GM12878 (cell line): ENCODE data around the gene KCNG1. TPM values are rescaled to one million over a fixed set of nuclear protein-coding genes. Genes with fewer than 3 reads are reported as not detected.

Source experiments
- ATAC-seq: fragments of 200-7000 bp; cut with Tn5 transposase; 3 replicates; pipeline ENCODE4 v1.9.1; 2020; ENCODE audit warnings: mild to moderate bottlenecking, moderate library complexity
- BruUV-seq: library from RNA; stranded (reverse); fragments of 400-500 nt; replicated peaks from 2 replicates; lab custom pipeline; 2021; lab: Mats Ljungman, UMichigan
- CTCF ChIA-PET: fragments of 300-600 bp; sonication (Branson Sonifier 250); formaldehyde crosslinking; extraction: SDS; loops from one replicate; lab custom pipeline; 2021; ENCODE audit warnings: inconsistent platforms; lab: Yijun Ruan, JAX
- POLR2A ChIA-PET: fragments of 350-600 bp; formaldehyde crosslinking; extraction: SDS; loops from one replicate; lab custom pipeline; 2021; ENCODE audit warnings: inconsistent platforms; lab: Charles Lee
- RAD21 ChIA-PET: fragments of 300-600 bp; sonication (Branson Sonifier 250); formaldehyde crosslinking; loops from one replicate; lab custom pipeline; 2023; ENCODE audit warnings: antibody characterized with exemption; ENCODE audit not compliant: unreplicated experiment; lab: Charles Lee
- SMC1A ChIA-PET: fragments of 300-600 bp; sonication (Branson Sonifier 250); formaldehyde crosslinking; loops from one replicate; lab custom pipeline; 2023; ENCODE audit not compliant: unreplicated experiment, uncharacterized antibody; lab: Charles Lee
- DNase-seq: peaks from one replicate; pipeline ENCODE4 v3.0.0-alpha.2; 2011; ENCODE audit warnings: low read depth, low spot score
- FAIRE-seq: peaks from 3 replicates; lab custom pipeline; 2011; peaks lifted over from hg19 to GRCh38; lab: Jason Lieb, UNC
- H2AFZ ChIP-seq: 2 replicates; pipeline ENCODE4 v1.6.0; 2011; ENCODE audit warnings: low read depth, low read length, control low read depth; ENCODE audit not compliant: control insufficient read depth
- H3K27ac ChIP-seq: 2 replicates; pipeline ENCODE4 v1.5.1; 2011; ENCODE audit warnings: control low read depth; ENCODE audit not compliant: control insufficient read depth, insufficient read depth
- H3K27me3 ChIP-seq, 2 experiments: replicated peaks in 1 of 2; 2 replicates each; pipeline versions ENCODE4 v1.6.0 to v1.6.1; 2011; ENCODE audit warnings: low read length in 1 of 2; ENCODE audit not compliant: control insufficient read depth in 2 of 2, insufficient read depth in 2 of 2
- H3K36me3 ChIP-seq, 2 experiments: 2 replicates each; pipeline ENCODE4 v1.5.1; 2011; ENCODE audit warnings: low read length in 1 of 2; ENCODE audit not compliant: control insufficient read depth in 2 of 2, insufficient read depth in 2 of 2
- H3K4me1 ChIP-seq: 2 replicates; pipeline ENCODE4 v1.6.1; 2011; ENCODE audit warnings: mild to moderate bottlenecking, low read length, moderate library complexity, mixed read lengths; ENCODE audit not compliant: control insufficient read depth, insufficient read depth
- H3K4me2 ChIP-seq: 2 replicates; pipeline ENCODE4 v1.6.0; 2011; ENCODE audit warnings: control low read depth; ENCODE audit not compliant: control insufficient read depth, insufficient read depth
- H3K4me3 ChIP-seq: fragments of 200-600 bp; sonication (generic); 2 replicates; pipeline ENCODE4 v1.5.1; 2016
- H3K79me2 ChIP-seq: 2 replicates; pipeline ENCODE4 v1.6.0; 2011; ENCODE audit warnings: low read length; ENCODE audit not compliant: control insufficient read depth, insufficient read depth
- H3K9ac ChIP-seq: 2 replicates; pipeline ENCODE4 v1.8.0; 2011; ENCODE audit warnings: low read length, control low read depth, mixed read lengths; ENCODE audit not compliant: control insufficient read depth, insufficient read depth
- H3K9me3 ChIP-seq: replicated peaks from 3 replicates; pipeline ENCODE4 v1.5.1; 2011; ENCODE audit warnings: mild to moderate bottlenecking, low read length; ENCODE audit not compliant: control insufficient read depth, insufficient read depth
- H4K20me1 ChIP-seq: 2 replicates; pipeline ENCODE4 v1.6.0; 2011; ENCODE audit not compliant: control insufficient read depth, insufficient read depth
- CBX5 ChIP-seq: sonication (generic); IDR thresholded peaks from 2 replicates; pipeline ENCODE4 v1.6.1; 2016; ENCODE audit warnings: low read depth, moderate library complexity, mild to moderate bottlenecking, inconsistent platforms
- CHD4 ChIP-seq: fragments of 200-600 bp; sonication (generic); IDR thresholded peaks from 2 replicates; pipeline ENCODE4 v1.6.1; 2016; ENCODE audit warnings: mild to moderate bottlenecking
- FOXM1 ChIP-seq: IDR thresholded peaks from 2 replicates; pipeline ENCODE4 v1.6.1; 2012; ENCODE audit warnings: low read depth, mild to moderate bottlenecking, inconsistent platforms, low read length, moderate library complexity
- MTA2 ChIP-seq: fragments of 450-650 bp; IDR thresholded peaks from 2 replicates; pipeline ENCODE4 v1.6.1; 2016; ENCODE audit warnings: low read depth, mild to moderate bottlenecking, moderate library complexity
- PAX5 ChIP-seq: IDR thresholded peaks from 2 replicates; pipeline ENCODE4 v1.6.1; 2011; ENCODE audit warnings: low read depth, low read length, borderline replicate concordance
- POLR2A ChIP-seq: IDR thresholded peaks from 2 replicates; pipeline ENCODE4 v1.6.1; 2011; ENCODE audit warnings: low read depth, mild to moderate bottlenecking, low read length
- SIN3A ChIP-seq: IDR thresholded peaks from 2 replicates; pipeline ENCODE4 v1.6.1; 2012; ENCODE audit warnings: low read depth, low read length, improper control_type of control experiment
- SP1 ChIP-seq: IDR thresholded peaks from one replicate; pipeline ENCODE4 v1.6.1; 2011; ENCODE audit warnings: low read depth, low read length
- SPI1 ChIP-seq: IDR thresholded peaks from 2 replicates; pipeline ENCODE4 v1.6.1; 2011; ENCODE audit warnings: low read depth, mild to moderate bottlenecking, low read length, moderate library complexity, borderline replicate concordance; ENCODE audit not compliant: insufficient read depth
- SUPT20H ChIP-seq: IDR thresholded peaks from 2 replicates; pipeline ENCODE4 v1.6.1; 2011; ENCODE audit warnings: low read depth, mild to moderate bottlenecking, low read length, moderate library complexity, borderline replicate concordance; ENCODE audit not compliant: control insufficient read depth
- ZNF384 ChIP-seq: IDR thresholded peaks from 2 replicates; pipeline ENCODE4 v1.6.1; 2012; ENCODE audit warnings: low read depth, mild to moderate bottlenecking, low read length, improper control_type of control experiment, borderline replicate concordance
- ZSCAN29 ChIP-seq: fragments of 450-650 bp; IDR thresholded peaks from 2 replicates; pipeline ENCODE4 v1.6.1; 2017; ENCODE audit warnings: mild to moderate bottlenecking, moderate library complexity
- WGBS: methylation state at CpG from one replicate; pipeline ENCODE4 v1.1.6; 2016; ENCODE audit warnings: low lambda C conversion rate; ENCODE audit not compliant: insufficient replicate concordance, insufficient coverage; ENCODE audit errors: missing lambda C conversion rate; 5-methylcytosine and 5-hydroxymethylcytosine counted together
- in situ Hi-C: fragments of 300-500 bp; cut with MboI; formaldehyde crosslinking; loops from 9 replicates; pipeline ENCODE4 v1.14.3; 2018; ENCODE audit warnings: mixed read lengths
- intact Hi-C: fragments of 100-400 bp; cut with micrococcal nuclease; formaldehyde crosslinking; loops from one replicate; pipeline ENCODE4 v1.14.2; 2022; ENCODE audit not compliant: unreplicated experiment
- polyA plus RNA-seq, 11 experiments: library from polyadenylated mRNA; depleted of rRNA in 4 of 11; unstranded in 6 of 11; stranded (reverse) in 5 of 11; fragments of >200 nt; fragmentation: Nextera tagmentation in 4 of 11; fragmentation: Illumina TruSeq in 1 of 11; extraction: Ambion mirVana in 4 of 11; extraction: Trizol in 1 of 11; gene quantifications; 1 replicate in 1 of 11; 2 replicates in 10 of 11; pipeline versions ENCODE4 v1.2.1 to v1.2.3, GENCODE V29; 2011 to 2016; ENCODE audit warnings: inconsistent platforms in 2 of 11, missing spikeins in 2 of 11, low read depth in 1 of 11
- total RNA-seq, 4 experiments: library from RNA; depleted of rRNA in 3 of 4; stranded (reverse); fragments of >200 nt in 3 of 4; fragmentation: Illumina TruSeq in 1 of 4; extraction: Trizol in 1 of 4; gene quantifications; 2 replicates each; pipeline versions ENCODE4 v1.2.1 to v1.2.3, GENCODE V29; 2013 to 2021
- TF ChIP-seq, protein P1 (sequence below): IDR thresholded peaks from 2 replicates; pipeline ENCODE4 v1.6.1; 2012; ENCODE audit warnings: low read length, inconsistent platforms
- TF ChIP-seq, protein P2 (sequence below): IDR thresholded peaks from 2 replicates; pipeline ENCODE4 v1.6.1; 2011; ENCODE audit warnings: borderline replicate concordance, low read depth, mild to moderate bottlenecking, moderate library complexity, mixed read lengths, low read length; ENCODE audit not compliant: insufficient read depth; ENCODE audit errors: extremely low read length
- TF ChIP-seq, protein P3 (sequence below): IDR thresholded peaks from 2 replicates; pipeline ENCODE4 v1.6.1; 2011; ENCODE audit warnings: borderline replicate concordance, low read depth, mild to moderate bottlenecking, moderate library complexity, low read length; ENCODE audit not compliant: insufficient read depth, poor library complexity, severe bottlenecking

The KCNG1 gene
- total and polyA plus RNA-seq, 10 of the 15 experiments (the other 5 are each of a cell fraction or from before 2014, with no cell fraction given), result not detected

DNA sequence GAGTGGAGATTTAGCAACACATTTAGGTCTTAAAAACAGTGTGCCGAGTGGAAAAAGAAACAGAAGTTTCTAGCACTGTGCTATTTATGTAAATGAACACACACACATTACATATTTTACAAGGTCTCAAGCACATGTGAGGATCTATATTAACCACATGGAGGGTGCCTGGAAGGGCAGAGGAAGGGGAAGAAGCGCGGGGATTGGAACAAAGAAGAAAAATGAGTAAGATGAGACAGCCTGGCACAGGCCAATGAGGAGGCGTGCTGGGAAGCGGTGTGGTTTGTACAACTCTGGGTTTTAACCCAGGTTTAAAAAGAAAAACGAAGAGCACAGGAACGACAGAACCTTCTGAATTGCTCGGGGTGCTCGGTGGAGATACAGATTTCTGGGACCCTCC is 5.7 kb downstream of the KCNG1 start:
- FAIRE-seq, result no peak
- Histone ChIP-seq H3K27ac (no peak overlapping the region), H3K4me3 (no peak overlapping the region), H3K9me3 (no peaks in the 10 kb centered on the region), H2AFZ (no peak overlapping the region), H3K36me3 (no peaks in the 10 kb centered on the region), H3K9ac (no peak overlapping the region), H3K27me3 (peaks cover 9 to 20% of the 10 kb centered on the region in 2 experiments), H3K79me2 (no peaks in the 10 kb centered on the region), H3K4me1 (no peaks in the 10 kb centered on the region), H3K4me2 (no peak overlapping the region), H4K20me1 (no peaks in the 10 kb centered on the region)
- BruUV-seq, result no TSS peak
- no peak for ATAC-seq
- ChIA-PET RAD21 (no interaction called here), CTCF (no interaction called here), POLR2A (no interaction called here), SMC1A (no interaction called here)
- intact Hi-C loops, result no loop called here
- TF ChIP-seq ZNF384 (no peak), SPI1 (no peak), PAX5 (no peak), FOXM1 (no peak), POLR2A (no peak), SP1 (no peak), CHD4 (no peak)
- TF ChIP-seq, protein P1, sequence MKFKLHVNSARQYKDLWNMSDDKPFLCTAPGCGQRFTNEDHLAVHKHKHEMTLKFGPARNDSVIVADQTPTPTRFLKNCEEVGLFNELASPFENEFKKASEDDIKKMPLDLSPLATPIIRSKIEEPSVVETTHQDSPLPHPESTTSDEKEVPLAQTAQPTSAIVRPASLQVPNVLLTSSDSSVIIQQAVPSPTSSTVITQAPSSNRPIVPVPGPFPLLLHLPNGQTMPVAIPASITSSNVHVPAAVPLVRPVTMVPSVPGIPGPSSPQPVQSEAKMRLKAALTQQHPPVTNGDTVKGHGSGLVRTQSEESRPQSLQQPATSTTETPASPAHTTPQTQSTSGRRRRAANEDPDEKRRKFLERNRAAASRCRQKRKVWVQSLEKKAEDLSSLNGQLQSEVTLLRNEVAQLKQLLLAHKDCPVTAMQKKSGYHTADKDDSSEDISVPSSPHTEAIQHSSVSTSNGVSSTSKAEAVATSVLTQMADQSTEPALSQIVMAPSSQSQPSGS, result no peak
- 29% methylated on average over 9 of the region's 9 CpGs for WGBS
- in situ Hi-C loops, result no loop called here
- no peak for DNase-seq

DNA sequence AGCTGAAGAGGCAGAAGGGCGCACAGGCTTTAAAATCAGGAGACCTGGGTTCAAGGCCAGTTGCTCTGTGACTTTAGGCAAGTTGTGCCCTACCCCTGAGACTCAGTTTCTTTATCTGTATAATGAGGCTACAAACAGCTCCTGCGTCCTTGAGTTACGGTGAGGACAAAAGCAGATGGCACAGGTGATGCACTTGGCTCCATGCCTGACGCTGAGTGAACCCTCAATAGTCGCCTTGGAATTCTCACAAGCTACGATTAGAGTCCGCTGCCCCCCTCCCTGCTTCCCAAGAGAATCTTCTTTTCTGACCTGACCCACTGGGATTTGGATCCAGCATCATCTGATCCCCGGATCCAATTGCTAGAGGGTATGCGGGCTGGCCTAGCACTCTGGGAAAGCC is 6.4 kb downstream of the KCNG1 start:
- Histone ChIP-seq H3K36me3 (no peaks in the 10 kb centered on the region), H3K9ac (no peak overlapping the region), H3K4me3 (no peak overlapping the region), H3K27me3 (peaks cover 8 to 16% of the 10 kb centered on the region in 2 experiments), H3K9me3 (no peaks in the 10 kb centered on the region), H3K27ac (no peak overlapping the region), H2AFZ (no peak overlapping the region), H3K4me1 (no peaks in the 10 kb centered on the region), H3K79me2 (no peaks in the 10 kb centered on the region), H3K4me2 (no peak overlapping the region), H4K20me1 (no peaks in the 10 kb centered on the region)
- ChIA-PET CTCF (interaction anchor here (1.8 to 2.2 kb wide), 2 partner anchors 13 to 29 kb away, joined by 7 to 12 read pairs; no protein-coding TSS in a partner anchor), POLR2A (no interaction called here), RAD21 (no interaction called here), SMC1A (no interaction called here)
- no peak for DNase-seq
- ATAC-seq, result no peak
- no TSS peak for BruUV-seq
- intact Hi-C loops, result no loop called here
- FAIRE-seq, result no peak
- in situ Hi-C loops, result no loop called here
- 43% methylated on average over 9 of the region's 9 CpGs for WGBS
- TF ChIP-seq, protein P2, sequence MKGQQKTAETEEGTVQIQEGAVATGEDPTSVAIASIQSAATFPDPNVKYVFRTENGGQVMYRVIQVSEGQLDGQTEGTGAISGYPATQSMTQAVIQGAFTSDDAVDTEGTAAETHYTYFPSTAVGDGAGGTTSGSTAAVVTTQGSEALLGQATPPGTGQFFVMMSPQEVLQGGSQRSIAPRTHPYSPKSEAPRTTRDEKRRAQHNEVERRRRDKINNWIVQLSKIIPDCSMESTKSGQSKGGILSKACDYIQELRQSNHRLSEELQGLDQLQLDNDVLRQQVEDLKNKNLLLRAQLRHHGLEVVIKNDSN, result no peak
- TF ChIP-seq SUPT20H, result no peak
- TF ChIP-seq SIN3A, result no peak
- no peak for TF ChIP-seq MTA2
- TF ChIP-seq PAX5, result no peak
- no peak for TF ChIP-seq CBX5
- TF ChIP-seq ZSCAN29, result no peak
- TF ChIP-seq, protein P3, sequence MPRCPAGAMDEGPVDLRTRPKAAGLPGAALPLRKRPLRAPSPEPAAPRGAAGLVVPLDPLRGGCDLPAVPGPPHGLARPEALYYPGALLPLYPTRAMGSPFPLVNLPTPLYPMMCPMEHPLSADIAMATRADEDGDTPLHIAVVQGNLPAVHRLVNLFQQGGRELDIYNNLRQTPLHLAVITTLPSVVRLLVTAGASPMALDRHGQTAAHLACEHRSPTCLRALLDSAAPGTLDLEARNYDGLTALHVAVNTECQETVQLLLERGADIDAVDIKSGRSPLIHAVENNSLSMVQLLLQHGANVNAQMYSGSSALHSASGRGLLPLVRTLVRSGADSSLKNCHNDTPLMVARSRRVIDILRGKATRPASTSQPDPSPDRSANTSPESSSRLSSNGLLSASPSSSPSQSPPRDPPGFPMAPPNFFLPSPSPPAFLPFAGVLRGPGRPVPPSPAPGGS, result no peak
- no peak for TF ChIP-seq POLR2A
